H1 (cell line): ENCODE data around the gene MEF2B. TPM values are rescaled to one million over a fixed set of nuclear protein-coding genes. Genes with fewer than 3 reads are reported as not detected.

Experiments
- CTCF ChIA-PET: fragments of 300-600 bp; sonication (Branson Sonifier 250); formaldehyde crosslinking; loops from one replicate; lab custom pipeline; 2021; ENCODE audit not compliant: partially characterized antibody; lab: Charles Lee
- POLR2A ChIA-PET: fragments of 300-600 bp; sonication (Branson Sonifier 250); formaldehyde crosslinking; loops from one replicate; lab custom pipeline; 2021; ENCODE audit warnings: inconsistent platforms; ENCODE audit not compliant: partially characterized antibody; lab: Charles Lee
- DNase-seq, 2 experiments: peaks; one replicate each; pipeline versions ENCODE4 v3.0.0 to v3.0.0-alpha.2; 2010 to 2022; ENCODE audit warnings: low spot score in 2 of 2, low read depth in 1 of 2, mixed read lengths in 1 of 2
- FAIRE-seq: peaks from 2 replicates; lab custom pipeline; 2011; peaks lifted over from hg19 to GRCh38; lab: Jason Lieb, UNC
- H2AFZ ChIP-seq: 2 replicates; pipeline ENCODE4 v1.8.1; 2012; ENCODE audit warnings: low read length, inconsistent platforms
- H2AK5ac ChIP-seq: 2 replicates; pipeline ENCODE4 v1.6.1; 2013; ENCODE audit warnings: low read depth, low read length
- H2BK120ac ChIP-seq: replicated peaks from 2 replicates; pipeline ENCODE3; 2013; ENCODE audit warnings: low read depth, low read length, inconsistent platforms
- H2BK12ac ChIP-seq: 2 replicates; pipeline ENCODE4 v1.6.1; 2013; ENCODE audit warnings: low read depth, low read length
- H2BK15ac ChIP-seq: 2 replicates; pipeline ENCODE4 v1.6.1; 2013; ENCODE audit warnings: low read length
- H2BK20ac ChIP-seq: 2 replicates; pipeline ENCODE4 v1.6.1; 2013; ENCODE audit warnings: low read length
- H2BK5ac ChIP-seq: 2 replicates; pipeline ENCODE4 v1.6.1; 2013; ENCODE audit warnings: low read depth, low read length
- H3K14ac ChIP-seq: 2 replicates; pipeline ENCODE4 v1.6.1; 2013; ENCODE audit warnings: inconsistent platforms; ENCODE audit not compliant: insufficient read length
- H3K18ac ChIP-seq: 2 replicates; pipeline ENCODE4 v1.6.1; 2013; ENCODE audit warnings: low read length; ENCODE audit errors: extremely low read depth
- H3K23ac ChIP-seq: 2 replicates; pipeline ENCODE4 v1.6.1; 2013; ENCODE audit warnings: inconsistent platforms; ENCODE audit not compliant: insufficient read length
- H3K23me2 ChIP-seq: 2 replicates; pipeline ENCODE4 v1.6.1; 2013; ENCODE audit warnings: low read depth, low read length
- H3K27ac ChIP-seq: 2 replicates; pipeline ENCODE4 v1.6.1; 2011; ENCODE audit warnings: low read depth, low read length, inconsistent platforms
- H3K27me3 ChIP-seq, 4 experiments: replicated peaks in 1 of 4; 1 replicate in 1 of 4; 2 replicates in 3 of 4; pipeline versions ENCODE4 v1.6.1 to v1.8.1; 2011 to 2013; ENCODE audit warnings: low read length in 3 of 4, mild to moderate bottlenecking in 3 of 4, inconsistent platforms in 2 of 4, mixed read lengths in 2 of 4, moderate library complexity in 1 of 4; ENCODE audit not compliant: control insufficient read depth in 3 of 4, insufficient read depth in 3 of 4; ENCODE audit errors: extremely low read depth in 1 of 4
- H3K36me3 ChIP-seq, 4 experiments: 2 replicates each; pipeline versions ENCODE4 v1.6.1 to v1.8.1; 2011 to 2013; ENCODE audit warnings: mild to moderate bottlenecking in 4 of 4, low read length in 3 of 4, moderate library complexity in 2 of 4, control low read depth in 1 of 4, inconsistent platforms in 1 of 4; ENCODE audit not compliant: insufficient read depth in 4 of 4, control insufficient read depth in 2 of 4
- H3K4ac ChIP-seq: replicated peaks from 2 replicates; pipeline ENCODE3; 2013; ENCODE audit warnings: low read length, low read depth, mixed read lengths, inconsistent platforms; ENCODE audit not compliant: insufficient read length
- H3K4me1 ChIP-seq, 4 experiments: replicated peaks in 1 of 4; 1 replicate in 1 of 4; 2 replicates in 3 of 4; pipeline versions ENCODE4 v1.6.1 to v1.8.1; 2011 to 2013; ENCODE audit warnings: low read length in 3 of 4, inconsistent platforms in 2 of 4, mixed read lengths in 1 of 4; ENCODE audit not compliant: insufficient read depth in 4 of 4, control insufficient read depth in 3 of 4
- H3K4me2 ChIP-seq, 2 experiments: 2 replicates each; pipeline versions ENCODE4 v1.6.1 to v1.8.1; 2011 to 2013; ENCODE audit warnings: low read depth in 2 of 2, low read length in 2 of 2, control low read depth in 1 of 2, inconsistent platforms in 1 of 2, mild to moderate bottlenecking in 1 of 2; ENCODE audit not compliant: insufficient read depth in 1 of 2
- H3K4me3 ChIP-seq, 4 experiments: fragments of 200-600, 300-600 bp in 1 of 4; sonication (generic), shearing (Covaris generic), sonication (Bioruptor Twin) in 1 of 4; 2 replicates each; pipeline versions ENCODE4 v1.5.1 to v1.8.1; 2011 to 2016; ENCODE audit warnings: low read length in 4 of 4, low read depth in 3 of 4, control low read depth in 2 of 4, inconsistent platforms in 2 of 4, mild to moderate bottlenecking in 2 of 4, mixed read lengths in 1 of 4, moderate library complexity in 1 of 4; ENCODE audit not compliant: insufficient read depth in 2 of 4; ENCODE audit errors: extremely low read depth in 1 of 4
- H3K56ac ChIP-seq: replicated peaks from 2 replicates; pipeline ENCODE3; 2013; ENCODE audit warnings: low read depth, mild to moderate bottlenecking, mixed read lengths, low read length, inconsistent platforms; ENCODE audit not compliant: insufficient read length
- H3K79me1 ChIP-seq: 2 replicates; pipeline ENCODE4 v1.6.1; 2013; ENCODE audit warnings: low read depth, low read length, control low read depth
- H3K79me2 ChIP-seq, 2 experiments: 2 replicates each; pipeline versions ENCODE4 v1.6.1 to v1.8.1; 2012 to 2013; ENCODE audit warnings: low read length in 2 of 2, mild to moderate bottlenecking in 2 of 2, inconsistent platforms in 1 of 2; ENCODE audit not compliant: insufficient read depth in 2 of 2, control insufficient read depth in 1 of 2
- H3K9ac ChIP-seq, 4 experiments: replicated peaks in 1 of 4; 1 replicate in 1 of 4; 2 replicates in 3 of 4; pipeline versions ENCODE4 v1.6.1 to v1.8.1; 2011 to 2013; ENCODE audit warnings: low read depth in 3 of 4, low read length in 3 of 4, control low read depth in 2 of 4, mild to moderate bottlenecking in 2 of 4, moderate library complexity in 2 of 4, inconsistent platforms in 1 of 4; ENCODE audit errors: extremely low read depth in 1 of 4
- H3K9me3 ChIP-seq, 2 experiments: 2 replicates each; pipeline versions ENCODE4 v1.6.1 to v1.8.1; 2012 to 2013; ENCODE audit warnings: mild to moderate bottlenecking in 2 of 2, moderate library complexity in 2 of 2, control low read depth in 1 of 2, inconsistent platforms in 1 of 2, low read depth in 1 of 2, low read length in 1 of 2, mixed read lengths in 1 of 2; ENCODE audit not compliant: insufficient read depth in 2 of 2
- H4K20me1 ChIP-seq, 2 experiments: replicated peaks in 1 of 2; 2 replicates each; pipeline versions ENCODE3 to v1.8.1; 2011 to 2013; ENCODE audit warnings: inconsistent platforms in 2 of 2, low read length in 2 of 2, mild to moderate bottlenecking in 1 of 2; ENCODE audit not compliant: insufficient read depth in 2 of 2, control insufficient read depth in 1 of 2
- H4K5ac ChIP-seq: 2 replicates; pipeline ENCODE4 v1.6.1; 2013; ENCODE audit warnings: low read length, low read depth, mixed read lengths, inconsistent platforms; ENCODE audit not compliant: insufficient read length
- H4K8ac ChIP-seq: 2 replicates; pipeline ENCODE4 v1.8.0; 2013; ENCODE audit warnings: mild to moderate bottlenecking, moderate library complexity, low read length, inconsistent platforms; ENCODE audit not compliant: insufficient read depth; ENCODE audit errors: extremely low read depth
- H4K91ac ChIP-seq: replicated peaks from 2 replicates; pipeline ENCODE3; 2013; ENCODE audit warnings: low read length, mixed read lengths, inconsistent platforms; ENCODE audit not compliant: insufficient read length
- CBX5 ChIP-seq: fragments of 300-800, 300-1000 bp; sonication (generic); IDR thresholded peaks from 2 replicates; pipeline ENCODE4 v1.7.1; 2016; ENCODE audit warnings: antibody characterized with exemption, low read length, low read depth
- GTF2F1 ChIP-seq: IDR thresholded peaks from 2 replicates; pipeline ENCODE4 v1.6.1; 2012; ENCODE audit warnings: low read depth, low read length, improper control_type of control experiment, borderline replicate concordance
- HDAC2 ChIP-seq, 2 experiments: fragments of 300-600 bp in 1 of 2; sonication (generic) in 1 of 2; IDR thresholded peaks; 2 replicates each; pipeline ENCODE4 v1.6.1; 2011 to 2012; ENCODE audit warnings: low read depth in 2 of 2, low read length in 2 of 2, mild to moderate bottlenecking in 2 of 2, moderate library complexity in 2 of 2, borderline replicate concordance in 1 of 2, inconsistent platforms in 1 of 2
- PHF8 ChIP-seq: fragments of 200-600 bp; sonication (generic); conservative IDR thresholded peaks from 2 replicates; pipeline ENCODE4 v1.7.1; 2012; ENCODE audit warnings: low read depth, mild to moderate bottlenecking, inconsistent platforms, low read length, moderate library complexity
- TBP ChIP-seq: IDR thresholded peaks from 2 replicates; pipeline ENCODE4 v1.6.1; 2011; ENCODE audit warnings: low read depth, low read length, improper control_type of control experiment
- TEAD4 ChIP-seq: IDR thresholded peaks from 2 replicates; pipeline ENCODE4 v1.6.1; 2012; ENCODE audit warnings: low read depth, low read length, inconsistent platforms, mixed read lengths
- WGBS, 2 experiments: shearing (Covaris generic) in 1 of 2; methylation state at CpG; one replicate each; pipeline versions ENCODE4 v1.1.6 to v1.1.7; 2013 to 2015; ENCODE audit warnings: low lambda C conversion rate in 2 of 2, mixed read lengths in 2 of 2, inconsistent platforms in 1 of 2, low coverage in 1 of 2, missing lambda C conversion rate in 1 of 2; ENCODE audit not compliant: insufficient replicate concordance in 2 of 2, insufficient coverage in 1 of 2, insufficient read length in 1 of 2; ENCODE audit errors: extremely low coverage in 1 of 2, missing lambda C conversion rate in 1 of 2; 5-methylcytosine and 5-hydroxymethylcytosine counted together
- polyA plus RNA-seq, 7 experiments: library from polyadenylated mRNA; depleted of rRNA in 3 of 7; stranded (reverse) in 5 of 7; unstranded in 2 of 7; fragments of >200 nt in 5 of 7; fragments of 200-250 nt in 2 of 7; gene quantifications; 1 replicate in 5 of 7; 2 replicates in 1 of 7; 4 replicates in 1 of 7; pipeline versions ENCODE4 v1.2.1 to v1.2.3, GENCODE V29; 2011 to 2013; ENCODE audit warnings: missing spikeins in 2 of 7, mixed read lengths in 2 of 7
- total RNA-seq: library from RNA; stranded (reverse); fragmentation: NEBNext Ultra II Directional; extraction: Animal tissue kit (Norgen Biotek cat#: 25700); gene quantifications from 2 replicates; pipeline ENCODE4 v1.2.1, GENCODE V29; 2021
- TF ChIP-seq, protein P1 (sequence below): IDR thresholded peaks from 2 replicates; pipeline ENCODE4 v1.6.1; 2012; ENCODE audit warnings: inconsistent platforms

Gene MEF2B
- total and polyA plus RNA-seq, 2 of the 8 experiments (the other 6 are each of a cell fraction or from before 2014, with no cell fraction given), result 2.8 to 3.7 TPM

DNA sequence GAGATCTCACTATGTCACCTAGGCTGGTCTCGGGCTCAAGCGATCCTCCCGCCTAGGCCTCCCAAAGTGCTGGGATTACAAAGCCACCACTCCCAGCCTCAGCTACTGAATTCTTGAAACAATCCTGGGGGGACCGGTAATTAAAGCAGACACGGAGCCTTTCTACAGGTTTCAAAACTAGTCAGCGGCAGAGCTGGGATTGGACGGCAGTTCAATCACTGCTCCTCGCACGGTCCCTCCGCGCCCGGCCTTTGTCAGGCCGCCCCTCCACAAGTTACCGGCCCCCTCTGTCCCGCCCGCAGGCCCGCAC lies 21.7 kb upstream of the MEF2B start:
- Histone ChIP-seq H2BK20ac (no peak overlapping the region), H3K23me2 (peaks cover 3% of the 10 kb centered on the region; the same call in 1 of the 2 replicates), H4K5ac (no peak overlapping the region), H2BK12ac (no peak overlapping the region), H4K20me1 (peaks cover 2 to 5% of the 10 kb centered on the region in 2 experiments), H4K8ac (peak overlapping the region; percentile 66; the same call in 1 of the 2 replicates), H2AK5ac (peak overlapping the region; percentile 61; the same call in 1 of the 2 replicates), H3K4me3 (peak overlapping the region; percentile 85 to 96 (median 92)), H3K9ac (peak overlapping the region in 3 of 4 experiments; percentile 73 to 82 (median 76); a peak in 6 of 7 replicates), H3K9me3 (no peaks in the 10 kb centered on the region), H3K4ac (no peak overlapping the region), H2BK15ac (no peak overlapping the region), H3K18ac (no peak overlapping the region; the same call in 1 of the 2 replicates), H2BK5ac (no peak overlapping the region), H3K79me1 (peaks cover 4% of the 10 kb centered on the region), H3K4me1 (no peaks in the 10 kb centered on the region; a peak in 1 of 7 replicates), H2BK120ac (no peak overlapping the region), H2AFZ (0 out of 2 replicates have a peak overlapping the region, but pooled peaks have one; percentile 10), H3K27me3 (no peaks in the 10 kb centered on the region), H3K36me3 (peaks cover 0 to under 1% (median 0%) of the 10 kb centered on the region in 4 experiments; a peak in 2 of 8 replicates), H3K14ac (no peak overlapping the region), H3K4me2 (peak overlapping the region; percentile 57 to 86), H3K56ac (peak overlapping the region; percentile 9), H3K27ac (peak overlapping the region; percentile 91; the same call in 1 of the 2 replicates), H4K91ac (no peak overlapping the region), H3K23ac (no peak overlapping the region), H3K79me2 (peaks cover 0 to 18% of the 10 kb centered on the region in 2 experiments; a peak in 2 of 4 replicates)
- no peak for TF ChIP-seq GTF2F1
- no peak for TF ChIP-seq CBX5
- no peak for TF ChIP-seq TBP
- peak in 1 of 2 experiments; percentile 95; a peak in 1 of 4 replicates for TF ChIP-seq HDAC2 (IDR thresholded peaks at IDR 0.05; ENCODE audit: borderline replicate concordance in 1 of 2, low read depth in 2 of 2, low read length in 2 of 2)
- TF ChIP-seq TEAD4, result no peak
- peak; percentile 80 for TF ChIP-seq PHF8
- TF ChIP-seq, protein P1, sequence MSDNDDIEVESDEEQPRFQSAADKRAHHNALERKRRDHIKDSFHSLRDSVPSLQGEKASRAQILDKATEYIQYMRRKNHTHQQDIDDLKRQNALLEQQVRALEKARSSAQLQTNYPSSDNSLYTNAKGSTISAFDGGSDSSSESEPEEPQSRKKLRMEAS, result no peak
- POLR2A ChIA-PET, result interaction anchor here (0.8 to 4.5 kb wide), 8 partner anchors 9 to 71 kb away, joined by 3 to 37 read pairs (median 4); partner anchors contain the start of gene NR2C2AP
- 5% methylated on average over 15 of the region's 17 CpGs; no CpG with 5 or more reads in 1 of the 2 experiments for WGBS, 2 experiments
- no peak for DNase-seq
- CTCF ChIA-PET, result interaction anchor here (0.8 to 1.7 kb wide), 6 partner anchors 11 to 50 kb away, joined by 3 to 8 read pairs (median 3); partner anchors contain the start of gene NR2C2AP
- FAIRE-seq, result no peak
